NOMO-1 treated with dmso at 0.1 percent for 144 hours (cell line): ENCODE measurements around the gene ARHGAP25.

ENCODE experiments used
- DNase-seq: peaks from one replicate; lab custom pipeline; 2025; ENCODE audit not compliant: unreplicated experiment; lab: John Stamatoyannopoulos, UW

Gene ARHGAP25

DNA sequence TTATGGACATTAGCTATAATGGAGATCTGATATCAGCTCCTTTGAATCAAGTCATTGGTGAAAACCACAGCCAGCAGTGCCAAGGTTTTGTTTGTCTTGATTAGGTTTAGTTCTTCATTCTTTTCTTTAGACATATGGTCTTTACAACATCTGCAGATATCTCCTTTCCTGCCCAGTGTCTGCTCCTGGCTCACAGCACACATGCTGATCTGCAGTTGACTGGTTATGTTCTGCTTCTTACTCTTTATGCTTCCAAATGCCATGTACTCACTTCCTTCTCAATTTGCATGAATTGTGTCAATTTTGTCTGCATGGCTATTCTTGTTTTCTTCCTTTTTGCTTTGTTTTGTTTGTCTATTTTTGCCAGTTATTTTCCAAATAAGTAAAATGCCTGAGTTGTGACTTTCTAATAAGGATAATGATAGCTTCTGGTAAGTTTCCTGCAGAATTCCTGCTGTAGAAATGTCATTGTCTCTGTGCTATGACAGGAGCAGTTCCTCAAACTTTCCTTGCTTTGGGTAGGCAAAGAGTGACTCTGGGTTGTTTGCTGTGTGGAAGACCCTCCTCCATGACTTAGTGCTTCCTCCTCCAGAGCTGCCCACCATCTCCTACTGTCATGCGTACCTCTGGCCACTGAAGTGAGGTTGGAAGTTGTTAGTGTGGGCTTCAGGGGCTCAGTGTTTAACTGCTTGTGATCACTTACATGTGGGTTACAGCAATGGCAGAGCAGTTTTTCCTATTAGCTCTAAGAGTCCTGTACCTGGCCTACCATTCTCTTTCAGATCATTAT, 8.2 kb downstream of the ARHGAP25 start:
- peak; percentile 34 for DNase-seq

DNA sequence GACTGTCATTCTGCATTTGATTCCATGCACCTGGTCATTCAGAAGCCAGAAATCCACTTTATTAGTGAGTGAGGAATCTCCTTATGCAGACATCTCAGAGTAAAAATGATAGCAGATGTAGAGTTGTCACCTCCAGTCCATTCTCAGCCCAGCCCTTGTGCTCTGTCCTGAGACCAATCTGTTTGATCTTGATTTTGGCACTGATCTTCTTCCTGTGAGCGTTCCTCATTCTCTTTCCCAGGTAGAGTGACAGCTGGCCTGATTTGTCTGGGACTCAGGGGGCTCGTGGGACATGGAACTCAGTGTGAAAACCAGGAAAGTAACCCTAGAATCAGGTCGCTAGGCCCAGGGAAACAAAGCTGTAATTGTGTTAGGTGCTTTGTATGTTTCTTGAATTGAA, 8.9 kb downstream of the ARHGAP25 start:
- DNase-seq: no peak

DNA sequence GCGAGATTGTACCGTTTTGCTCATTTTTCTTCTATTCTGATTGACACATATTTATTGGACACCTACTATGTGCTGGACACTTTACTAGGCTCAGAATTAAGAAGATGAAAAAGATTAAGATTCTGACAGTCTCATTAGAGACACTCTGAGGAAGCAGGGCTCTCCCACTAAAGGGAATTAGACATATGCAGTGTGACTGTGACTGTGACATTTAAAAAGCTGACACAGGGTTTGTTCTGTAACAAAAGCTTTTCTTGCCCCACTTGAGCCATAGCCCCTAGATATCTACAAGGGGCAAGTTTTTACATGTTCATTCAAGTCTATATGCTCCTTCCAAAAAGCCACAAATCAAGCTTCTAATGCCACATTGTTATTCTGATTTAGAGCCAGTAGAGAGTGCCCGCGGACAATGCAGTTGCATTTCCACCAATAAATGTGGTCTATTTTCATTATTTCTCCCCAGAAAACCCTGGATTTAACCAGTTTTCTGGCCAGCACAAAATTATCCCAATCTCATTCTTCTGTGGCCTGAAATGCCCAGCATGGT, 9.8 kb downstream of the ARHGAP25 start:
- DNase-seq: no peak

DNA sequence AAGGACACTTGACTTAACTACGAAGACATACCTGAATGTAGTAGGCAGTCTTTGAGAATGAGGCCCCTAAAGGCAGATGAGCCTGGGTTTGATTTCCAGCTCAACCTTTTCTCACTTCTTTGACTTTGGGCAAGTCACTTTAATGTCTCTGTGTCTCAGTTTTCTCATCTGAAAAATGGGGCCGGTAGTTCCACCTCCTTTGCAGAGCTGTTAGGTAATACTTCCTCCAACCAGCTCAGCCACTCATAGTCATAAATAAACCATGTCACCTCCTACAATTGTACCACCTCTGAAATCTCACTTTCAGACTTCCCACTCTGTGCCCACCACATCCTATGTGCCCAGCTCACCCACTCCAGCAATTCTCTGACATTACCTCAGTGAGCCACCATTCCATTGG, 10.4 kb downstream of the ARHGAP25 start:
- DNase-seq: no peak

DNA sequence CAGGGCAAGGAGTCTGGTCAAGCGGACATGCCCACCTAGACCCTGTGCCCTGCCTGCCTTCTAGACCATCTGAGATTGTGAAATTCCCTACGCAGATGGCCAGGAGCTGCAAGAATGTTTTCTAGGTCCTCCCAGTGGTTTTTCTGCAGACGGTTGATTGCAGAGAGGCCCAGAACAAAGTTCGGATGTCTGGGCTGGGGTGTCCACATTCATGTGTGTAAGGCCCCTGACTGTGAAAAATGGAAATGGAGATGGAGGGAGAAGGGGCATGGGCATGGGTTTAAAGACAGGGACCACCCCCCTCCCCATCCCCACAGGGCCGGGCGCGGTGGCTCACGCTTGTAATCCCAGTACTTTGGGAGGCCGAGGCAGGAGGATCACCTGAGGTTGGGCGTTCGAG, 11.8 kb downstream of the ARHGAP25 start:
- no peak for DNase-seq

DNA sequence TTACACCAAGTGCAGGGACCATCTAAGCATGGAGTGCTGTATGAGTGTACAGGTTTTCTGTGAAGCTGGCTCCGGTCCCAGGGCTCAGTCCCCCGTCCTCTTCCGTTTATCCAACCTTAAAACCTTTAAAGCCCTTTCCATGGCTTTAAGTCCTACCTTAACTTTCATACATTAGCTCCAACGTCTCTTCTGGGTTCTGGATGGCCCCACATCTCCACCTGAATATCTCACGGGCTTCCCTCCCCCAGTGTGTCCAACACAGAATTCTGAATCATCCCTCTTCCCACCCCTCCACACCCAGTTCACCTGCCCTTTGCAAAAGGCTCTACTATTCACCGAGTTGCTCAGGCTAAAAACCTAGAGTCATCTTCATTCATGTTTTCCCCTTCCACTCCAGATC, 12.8 kb downstream of the ARHGAP25 start:
- DNase-seq: no peak

DNA sequence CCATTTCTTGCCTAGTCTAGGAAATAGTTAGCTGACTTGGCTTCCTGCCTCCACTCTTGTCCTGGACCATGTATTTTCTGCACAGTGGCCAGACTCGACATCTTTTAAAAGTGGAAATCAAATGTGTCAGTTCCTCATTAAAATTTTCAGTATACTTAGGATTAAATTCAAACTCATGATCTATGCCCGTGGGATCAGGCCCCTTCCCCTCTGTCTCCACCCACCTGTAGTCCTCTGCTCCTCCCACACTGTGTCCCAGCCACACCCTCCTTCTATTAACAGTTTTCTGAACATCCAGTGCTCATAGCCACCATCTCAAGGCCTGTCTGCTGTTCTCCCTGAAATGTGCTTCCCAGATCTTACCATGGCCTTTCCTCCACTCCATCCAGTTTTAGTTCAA, 13.3 kb downstream of the ARHGAP25 start:
- no peak for DNase-seq

DNA sequence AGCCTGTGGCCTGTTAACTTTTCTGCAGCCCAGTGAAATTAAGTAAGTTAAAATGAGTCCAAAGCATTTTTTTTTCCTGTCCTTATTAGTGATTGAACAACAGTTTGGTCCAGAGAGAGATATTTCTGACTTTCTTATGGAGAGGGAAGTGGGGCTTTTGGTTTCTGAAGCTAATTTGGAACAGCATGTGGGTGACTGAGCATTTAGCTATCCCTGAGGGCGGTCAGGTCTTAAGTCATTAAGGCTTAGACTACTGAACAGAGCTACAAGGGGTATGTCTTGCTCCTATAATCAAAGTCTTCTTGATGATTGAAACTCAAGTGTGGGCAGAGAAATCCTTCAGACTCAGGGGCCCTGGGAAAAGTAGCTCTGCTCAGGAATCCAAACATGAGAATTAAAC, 14.0 kb downstream of the ARHGAP25 start:
- no peak for DNase-seq

DNA sequence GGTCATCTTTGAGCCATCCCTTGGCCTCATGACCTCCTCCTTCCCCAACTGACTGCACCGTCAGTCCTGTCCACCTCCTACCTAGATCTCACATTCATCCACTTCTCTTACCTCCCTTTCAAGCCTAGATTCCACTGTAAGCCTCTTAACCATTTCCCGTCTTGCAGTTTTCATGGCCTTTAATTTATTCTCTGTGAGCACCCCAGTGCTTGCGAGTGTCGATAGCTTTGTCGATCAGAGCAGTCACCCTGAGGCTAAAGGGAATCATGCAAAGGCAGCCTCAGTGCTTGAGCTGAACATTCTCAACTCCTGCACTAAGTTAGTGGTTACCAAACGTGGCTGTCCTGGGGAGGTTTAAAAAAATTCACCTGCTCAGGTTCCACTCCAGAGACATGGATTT, 14.7 kb downstream of the ARHGAP25 start:
- DNase-seq: no peak

DNA sequence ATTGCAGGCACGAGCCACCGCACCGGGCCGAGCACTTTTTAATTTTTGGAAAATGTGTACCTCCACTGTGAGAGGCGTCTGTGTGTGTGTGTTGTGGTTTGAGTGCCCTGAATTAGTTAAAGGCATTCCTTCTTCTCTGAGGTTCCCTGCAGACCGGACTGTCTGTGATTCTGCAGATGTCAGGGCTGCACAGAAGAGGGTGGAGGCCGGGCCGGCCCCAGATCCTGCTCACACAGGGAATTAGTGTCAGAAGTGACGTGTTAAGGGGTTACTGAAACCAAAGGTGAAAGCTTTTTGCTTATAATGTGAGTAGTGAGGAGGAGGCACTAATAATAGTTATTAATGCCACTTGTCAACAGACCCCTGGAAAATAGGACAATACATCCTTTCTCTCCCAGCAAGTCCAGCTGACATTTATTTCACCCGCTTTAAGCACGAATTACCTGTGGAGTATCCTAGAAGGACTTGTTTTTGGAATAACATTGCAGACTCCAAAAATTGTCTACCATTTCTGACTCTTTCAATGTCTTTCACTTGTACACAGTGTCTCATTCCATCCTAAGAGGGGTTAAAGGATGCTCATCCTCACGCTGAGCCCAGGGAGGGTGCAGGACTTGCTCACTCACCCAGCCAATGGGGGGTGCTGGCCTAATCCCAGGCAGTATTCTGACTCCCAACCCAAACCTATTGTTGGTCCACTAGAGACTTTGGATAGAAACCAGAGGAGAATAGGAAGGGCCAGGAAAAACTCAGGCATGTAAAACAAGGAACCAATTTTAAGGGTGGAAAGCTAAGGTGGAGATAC, 16.2 kb downstream of the ARHGAP25 start:
- no peak for DNase-seq

DNA sequence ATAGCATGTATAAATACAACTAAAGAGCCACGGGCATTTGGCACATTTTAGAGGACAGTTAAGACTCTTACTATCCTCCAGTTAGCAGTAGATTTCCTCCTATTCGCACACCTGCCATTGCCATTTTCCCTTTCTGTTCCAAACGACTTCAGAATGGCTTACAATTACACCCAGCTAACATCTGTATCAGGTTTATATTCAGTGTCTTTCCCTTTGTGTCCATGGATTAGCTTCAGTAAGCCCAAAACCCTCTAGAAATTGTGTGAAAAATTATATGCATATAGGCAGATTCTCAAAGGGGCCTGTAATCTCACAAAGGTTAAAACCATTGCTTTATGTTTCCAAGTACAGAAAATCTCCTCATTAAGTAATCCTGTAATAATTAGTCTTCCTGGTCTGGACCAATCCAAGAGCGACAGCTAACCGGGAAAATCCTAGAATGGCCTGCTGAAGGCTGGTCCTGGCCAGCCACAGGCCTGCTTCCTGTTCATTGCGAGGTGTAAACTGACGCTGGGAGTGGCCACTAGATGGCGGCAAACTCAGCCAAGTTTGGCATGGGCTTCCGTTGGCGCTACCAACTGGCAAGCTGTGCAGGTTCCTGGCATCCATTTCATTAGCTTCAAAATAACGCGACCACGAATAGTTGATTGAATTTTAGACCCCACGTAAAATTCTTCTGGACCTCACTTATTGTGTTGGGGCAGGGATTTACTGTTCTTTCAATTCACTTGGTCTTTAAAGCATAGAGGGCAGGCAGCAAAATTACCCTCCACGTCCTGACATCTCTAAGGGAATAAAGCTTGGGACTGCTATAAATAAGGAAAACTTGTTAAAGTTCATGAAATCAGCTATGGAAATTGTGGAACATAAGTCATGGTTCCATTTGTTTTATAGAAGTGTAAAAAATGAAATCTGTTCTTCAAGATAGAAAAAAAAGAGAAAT, 17.1 kb downstream of the ARHGAP25 start:
- peak; percentile 65 for DNase-seq

DNA sequence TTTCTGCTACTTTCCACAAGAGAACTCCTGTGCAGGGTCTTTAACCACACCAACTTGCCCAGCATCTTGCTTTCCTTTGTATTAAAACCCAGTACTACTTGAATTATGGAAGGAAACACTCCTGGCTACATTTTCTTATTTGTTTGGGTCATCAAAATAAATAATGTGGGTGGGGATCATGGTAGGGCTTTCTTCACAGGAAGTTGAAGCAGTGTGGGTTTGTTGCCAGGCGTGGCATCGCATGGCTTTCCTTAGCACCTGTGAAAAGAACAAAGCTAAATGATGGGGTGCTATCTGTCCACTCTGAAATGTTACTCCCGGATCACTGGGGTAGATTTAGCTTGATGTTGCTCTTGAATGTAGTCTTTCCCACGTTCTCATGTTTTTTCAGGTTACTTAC, 18.7 kb downstream of the ARHGAP25 start:
- no peak for DNase-seq

DNA sequence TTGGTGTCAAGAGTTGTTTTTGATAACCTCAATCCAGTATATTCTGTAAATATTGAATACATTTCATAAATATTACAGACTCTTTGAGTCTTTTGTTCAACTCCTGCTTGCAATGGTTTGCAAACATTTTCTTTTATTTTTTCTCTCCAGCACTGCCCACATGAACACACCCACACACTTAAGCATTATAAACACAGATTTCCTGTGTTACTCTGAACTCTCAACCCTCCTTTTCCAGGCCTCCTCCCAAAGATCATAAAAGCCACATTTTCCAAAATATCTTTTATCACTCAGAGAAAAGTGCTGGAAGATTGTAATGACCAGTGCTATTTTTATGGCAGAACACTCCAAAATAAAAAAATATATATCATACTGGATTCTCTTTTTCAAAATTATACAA, 20.5 kb downstream of the ARHGAP25 start:
- no peak for DNase-seq

DNA sequence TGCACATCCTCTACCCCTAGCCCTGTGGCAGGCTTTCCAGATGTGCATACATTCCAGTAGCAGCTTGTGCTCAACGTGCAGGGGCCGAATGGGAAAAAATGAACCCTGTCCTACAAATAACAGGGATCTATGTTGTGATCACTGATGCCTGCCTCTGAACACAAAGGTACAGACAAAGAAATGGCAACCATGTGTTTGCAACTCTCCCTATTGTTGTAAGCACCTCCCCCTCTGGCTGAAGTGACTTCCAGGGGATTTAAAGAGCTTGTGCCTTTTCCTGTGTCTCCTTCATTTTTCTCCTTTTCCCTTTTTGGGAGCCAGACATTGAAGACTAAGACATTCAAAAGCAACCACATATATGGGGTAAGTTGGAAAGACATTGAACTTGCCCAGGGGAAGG, 21.6 kb downstream of the ARHGAP25 start:
- no peak for DNase-seq

DNA sequence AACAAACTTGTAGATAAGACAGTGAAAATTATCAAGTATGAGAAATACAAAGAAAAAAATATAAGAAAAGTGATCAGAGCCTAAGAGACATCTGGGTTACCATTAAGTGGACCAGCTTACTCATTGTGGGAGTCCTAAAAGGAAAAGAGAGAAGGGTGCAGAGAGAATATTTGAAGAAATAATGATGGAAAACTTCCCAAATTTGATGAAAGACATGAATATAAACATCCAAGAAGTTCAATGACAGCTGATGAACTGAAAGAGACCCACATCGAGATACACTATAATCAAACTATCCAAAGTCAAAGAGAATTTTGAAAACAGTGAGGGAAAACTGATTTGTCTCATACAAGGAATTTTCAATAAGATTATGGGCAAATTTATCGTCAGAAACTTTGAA, 22.5 kb downstream of the ARHGAP25 start:
- DNase-seq: no peak

DNA sequence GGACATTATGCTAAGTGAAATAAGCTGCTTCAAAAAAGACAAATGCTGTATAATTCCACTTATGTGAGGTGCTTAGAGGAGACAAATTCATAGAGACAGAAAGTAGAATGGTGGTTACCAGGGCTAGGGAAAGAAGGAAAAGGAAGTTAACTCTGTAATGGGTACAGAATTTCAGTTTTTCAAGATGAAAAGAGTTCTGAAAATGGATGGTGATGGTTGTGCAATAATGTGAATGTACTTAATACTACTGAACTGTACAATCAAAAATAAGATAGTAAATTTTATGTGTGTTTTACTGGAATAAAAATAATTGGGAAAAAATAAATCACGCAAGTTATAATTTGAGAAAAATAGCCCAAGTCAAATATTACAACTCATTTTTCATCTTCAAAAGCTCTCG, 27.5 kb downstream of the ARHGAP25 start:
- no peak for DNase-seq

DNA sequence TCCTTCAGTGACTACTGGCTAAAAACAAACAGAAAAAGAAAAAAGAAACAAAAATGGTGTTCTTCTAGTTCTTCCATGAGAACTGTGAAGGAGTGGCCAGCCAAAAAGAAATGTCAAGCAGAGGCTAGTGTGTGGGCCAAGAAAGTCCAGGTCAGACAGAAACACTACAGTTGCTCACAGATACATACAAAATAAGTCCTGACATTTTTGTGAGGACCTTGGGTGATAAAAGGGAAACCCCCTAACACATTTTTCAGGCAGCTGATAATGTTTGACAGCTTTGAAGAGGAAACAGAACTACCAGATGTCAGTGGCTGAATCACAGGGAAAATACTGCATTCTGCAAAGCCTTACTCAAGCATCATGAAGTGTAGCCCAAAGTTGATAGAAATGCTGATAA, 28.1 kb downstream of the ARHGAP25 start:
- no peak for DNase-seq

DNA sequence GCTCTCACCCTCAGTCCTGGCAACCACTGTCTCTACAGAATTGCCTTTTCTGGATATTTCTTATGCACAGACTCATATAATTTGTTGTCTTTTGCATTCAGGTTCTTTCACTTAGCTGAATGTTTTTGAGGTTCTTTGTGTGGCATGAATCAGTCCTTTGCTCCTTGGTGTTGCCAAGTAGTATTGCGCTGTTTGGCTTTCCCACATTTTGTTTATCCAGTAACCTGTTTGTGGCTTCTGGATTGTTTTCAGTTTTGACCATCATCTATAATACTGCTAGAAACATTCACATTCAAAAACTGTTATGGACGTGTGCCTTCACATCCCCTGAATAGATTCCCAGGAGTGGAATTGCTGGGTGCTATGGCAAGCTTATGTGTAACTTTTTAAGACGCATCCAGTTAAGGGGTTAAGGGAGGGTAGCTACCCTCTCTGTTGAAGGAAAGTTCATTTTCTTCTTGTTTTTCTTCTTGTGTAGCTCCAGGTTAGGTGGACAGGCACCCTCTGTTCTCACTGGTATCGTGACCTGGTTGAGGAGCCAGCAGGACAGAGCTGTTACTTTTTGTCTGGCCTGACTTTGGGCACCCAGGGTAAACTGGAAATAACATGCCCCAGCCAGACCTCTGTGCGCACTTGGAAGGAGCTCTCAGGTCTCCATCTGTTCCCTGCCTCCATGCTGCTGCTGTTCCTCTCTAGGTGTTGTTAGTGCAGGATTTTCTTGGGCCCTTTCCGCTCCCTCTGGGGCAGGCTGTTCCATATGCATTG, 29.6 kb downstream of the ARHGAP25 start:
- DNase-seq: no peak

DNA sequence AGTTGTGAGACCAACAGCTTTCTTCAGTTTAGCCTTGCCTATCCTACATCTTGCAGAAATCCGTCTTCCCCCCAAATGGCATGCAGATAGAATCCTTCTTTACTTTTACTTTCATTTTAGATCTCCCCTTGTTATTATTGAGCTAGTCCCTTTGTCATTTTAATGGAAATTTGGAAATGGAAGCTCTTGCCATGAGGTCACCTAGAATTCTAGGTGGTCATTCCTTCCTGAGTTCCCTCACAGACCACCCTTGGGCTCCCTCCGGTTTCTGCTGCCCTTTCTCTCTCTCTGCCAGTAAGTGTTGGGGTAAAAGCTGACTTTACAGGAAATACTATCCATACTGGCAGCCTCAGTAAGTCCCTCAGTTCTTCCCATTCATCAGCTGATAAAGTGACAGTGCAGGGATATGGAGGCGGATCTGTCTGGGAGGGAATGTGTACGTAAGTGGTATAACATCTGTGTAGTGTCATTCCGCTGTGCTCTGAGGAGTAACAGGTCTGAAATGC, 30.2 kb downstream of the ARHGAP25 start:
- DNase-seq: no peak

DNA sequence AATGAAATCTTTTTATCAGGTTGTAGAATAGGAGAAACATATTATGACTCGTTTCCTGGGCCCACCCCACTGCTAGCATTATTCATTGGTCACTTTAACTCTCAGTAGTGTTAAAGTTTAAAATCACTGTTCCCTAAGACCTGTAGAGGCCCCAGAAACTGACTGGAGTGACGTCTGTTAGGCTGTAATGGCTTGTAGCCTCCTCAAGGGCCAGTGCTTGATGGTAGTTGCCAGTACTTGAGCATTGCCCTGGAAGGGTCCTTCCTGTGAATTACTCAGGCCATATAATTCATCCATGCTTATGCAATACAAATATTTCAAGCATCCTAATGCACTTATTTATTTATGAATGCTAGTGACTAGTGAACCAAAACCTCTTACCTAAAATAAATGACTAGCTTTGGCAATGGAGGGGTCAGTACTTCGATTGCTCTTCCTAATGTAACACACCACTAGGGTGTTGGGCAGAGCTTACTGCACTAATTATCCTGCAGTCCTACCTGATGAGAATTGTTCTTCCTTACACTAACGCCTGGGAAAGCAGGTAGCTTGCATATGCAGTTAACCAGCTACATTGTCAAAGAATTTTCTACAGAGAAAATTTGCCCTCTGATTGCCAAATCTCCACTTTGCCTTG, 31.2 kb downstream of the ARHGAP25 start:
- no peak for DNase-seq
